HG02943 (cell line): ENCODE results near the gene TRAPPC8.
A peak's percentile ranks its signal among the peaks of the same experiment; 100 is the strongest.
"Not testable (repeated sequence)": the region's sequence is repeated elsewhere in the genome, so short reads cannot be mapped to it uniquely, and the experiment has no call there.

Source experiments
- ATAC-seq: cut with Tn5 transposase; IDR thresholded peaks from one replicate; pipeline ENCODE4 v1.9.1; 2021; ENCODE audit warnings: mild to moderate bottlenecking, low read depth, moderate library complexity; ENCODE audit not compliant: unreplicated experiment

The TRAPPC8 gene

GRCh38 chr18:31942999-31943877, at the start of gene TRAPPC8:
TSS of gene TRAPPC8 (minus strand) at chr18:31943128. CDS start at chr18:31942764, 364 bp downstream.
- ATAC-seq: peak; percentile 90

DNA sequence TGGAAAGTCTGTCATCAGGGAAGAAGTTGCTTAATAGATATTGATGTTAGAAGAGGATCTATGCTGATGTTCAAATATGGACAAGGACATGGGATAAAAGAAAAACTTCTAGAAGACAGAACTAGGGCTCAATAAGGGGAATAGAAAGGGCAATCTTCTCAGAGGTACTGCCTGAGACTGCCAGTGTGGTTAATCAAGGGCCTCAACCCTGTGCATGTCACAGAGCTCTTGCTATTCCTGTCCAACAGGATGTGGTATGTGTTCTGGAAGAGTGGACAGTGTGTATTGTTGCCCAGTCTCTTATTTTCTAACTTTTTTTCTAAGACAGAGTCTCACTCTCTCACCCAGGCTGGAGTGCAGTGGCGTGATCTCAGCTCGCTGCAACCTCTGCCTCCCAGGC, 47.9 kb upstream of the TRAPPC8 start:
- peak; percentile 98 for ATAC-seq

DNA sequence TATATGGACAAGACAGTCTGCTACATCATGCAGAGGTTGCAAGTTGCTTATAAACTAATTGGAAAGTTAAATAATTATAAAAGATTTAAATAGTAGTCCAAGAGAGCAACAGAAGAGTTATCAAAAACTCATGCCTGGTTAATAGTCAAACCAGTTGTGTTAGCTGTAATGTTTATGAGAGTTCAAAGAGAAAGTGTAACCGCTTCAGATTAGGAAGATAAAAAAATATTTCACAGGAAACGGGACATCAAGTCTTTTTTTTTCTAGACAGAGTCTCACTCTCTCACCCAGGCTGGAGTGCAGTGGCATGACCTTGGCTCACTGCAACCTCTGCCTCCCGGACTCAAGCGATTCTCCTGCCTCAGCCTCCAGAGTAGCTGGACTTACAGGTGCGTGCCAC, 41.0 kb upstream of the TRAPPC8 start:
- ATAC-seq: no peak

GRCh38 chr18:31983020-31983419, 40.1 kb upstream of the TRAPPC8 start:
- ATAC-seq: no peak

DNA sequence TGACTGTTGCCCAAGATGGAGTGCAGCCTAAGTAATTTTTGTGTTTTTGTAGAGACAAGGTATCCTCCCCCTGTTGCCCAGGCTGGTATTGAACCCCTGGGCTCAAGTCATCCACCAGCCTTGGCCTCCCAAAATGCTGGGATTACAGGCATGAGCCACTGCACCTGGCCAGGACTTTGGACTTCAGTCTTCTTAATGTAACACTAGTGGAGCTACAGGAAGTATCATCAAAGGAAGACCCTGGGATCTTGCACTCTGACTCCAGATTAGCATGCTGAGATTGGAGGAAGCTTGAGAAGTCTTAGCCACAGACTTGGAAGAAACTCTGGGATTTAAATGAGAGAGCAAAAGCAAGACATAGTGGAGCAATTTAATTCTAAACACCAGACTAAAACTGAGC, 37.9 kb upstream of the TRAPPC8 start:
- no peak for ATAC-seq

GRCh38 chr18:31979714-31980113, 36.8 kb upstream of the TRAPPC8 start:
- ATAC-seq: no peak

DNA sequence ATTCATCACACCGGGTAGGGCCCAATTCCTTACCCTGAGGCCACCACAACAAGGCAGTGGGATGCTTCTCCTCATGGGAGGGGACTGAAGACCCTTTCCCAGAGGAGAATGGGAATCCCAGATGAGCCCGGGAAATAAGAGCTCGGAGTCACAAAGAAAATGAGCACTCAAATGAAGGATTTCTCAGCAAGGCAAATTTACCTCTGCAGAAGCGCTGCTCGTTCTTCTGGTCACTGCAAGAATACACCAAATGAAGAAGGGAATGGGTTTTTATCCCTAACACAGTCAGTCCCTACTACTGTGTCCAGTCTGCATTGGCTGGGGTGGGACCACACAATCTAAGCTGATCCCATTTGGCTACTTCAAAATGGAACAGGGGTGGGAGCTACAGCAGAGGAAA, 35.7 kb upstream of the TRAPPC8 start:
- no peak for ATAC-seq

- no peak for ATAC-seq
These were observed 34.4 kb upstream of the TRAPPC8 start for GRCh38 chr18:31977270-31977872.

GRCh38 chr18:31976242-31976641, 33.3 kb upstream of the TRAPPC8 start:
- no peak for ATAC-seq

DNA sequence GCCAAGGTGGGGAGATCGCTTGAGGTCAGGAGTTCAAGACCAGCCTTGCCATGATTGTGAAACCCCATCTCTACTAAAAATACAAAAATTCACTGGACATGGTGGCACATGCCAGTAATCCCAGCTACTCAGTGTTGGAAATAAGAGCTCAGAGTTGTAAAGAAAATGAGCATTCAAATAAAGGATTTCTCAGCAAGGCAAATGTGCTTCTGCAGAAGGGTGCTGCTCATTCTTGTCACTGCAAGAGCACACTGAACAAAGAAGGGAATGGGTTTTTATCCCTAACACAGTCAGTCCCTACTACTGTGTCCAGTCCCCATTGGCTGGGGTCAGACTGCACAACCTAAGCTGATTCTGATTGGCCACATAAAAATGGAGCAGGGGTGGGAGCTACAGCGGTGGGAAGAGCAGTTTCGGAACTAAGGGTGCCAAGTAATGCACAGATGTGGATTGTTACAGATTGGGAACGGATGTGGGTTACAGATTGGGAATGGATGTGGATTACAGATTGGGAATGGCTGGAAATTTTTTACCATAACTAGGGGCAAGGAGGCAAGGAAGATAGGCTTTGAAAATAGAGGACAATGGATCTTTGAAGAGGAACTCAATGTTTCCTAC, 31.1 kb upstream of the TRAPPC8 start:
- no peak for ATAC-seq

DNA sequence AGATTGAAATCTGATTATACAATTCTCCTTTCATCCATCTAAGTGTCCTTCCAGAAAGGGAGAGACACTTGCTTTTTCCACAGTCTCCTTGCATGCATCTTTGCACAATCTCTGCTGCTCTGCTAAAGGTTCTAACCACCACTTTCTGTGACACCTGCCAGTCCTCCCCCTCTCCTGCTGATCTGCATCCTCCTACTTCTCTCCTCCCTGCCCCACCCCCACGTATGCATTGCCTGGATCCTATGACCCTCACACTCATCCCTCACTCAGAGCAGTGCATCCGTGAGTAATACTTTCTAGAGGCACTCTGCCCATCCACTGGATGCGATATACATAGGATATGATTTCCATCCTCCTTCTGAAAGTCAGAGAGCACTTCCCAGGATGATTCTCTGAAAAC, 27.7 kb upstream of the TRAPPC8 start:
- ATAC-seq: no peak

GRCh38 chr18:31965316-31965970, 22.5 kb upstream of the TRAPPC8 start:
- ATAC-seq: no peak

GRCh38 chr18:31957728-31958127, 14.8 kb upstream of the TRAPPC8 start:
- no peak for ATAC-seq

GRCh38 chr18:31954349-31954748, 11.4 kb upstream of the TRAPPC8 start:
- no peak for ATAC-seq

DNA sequence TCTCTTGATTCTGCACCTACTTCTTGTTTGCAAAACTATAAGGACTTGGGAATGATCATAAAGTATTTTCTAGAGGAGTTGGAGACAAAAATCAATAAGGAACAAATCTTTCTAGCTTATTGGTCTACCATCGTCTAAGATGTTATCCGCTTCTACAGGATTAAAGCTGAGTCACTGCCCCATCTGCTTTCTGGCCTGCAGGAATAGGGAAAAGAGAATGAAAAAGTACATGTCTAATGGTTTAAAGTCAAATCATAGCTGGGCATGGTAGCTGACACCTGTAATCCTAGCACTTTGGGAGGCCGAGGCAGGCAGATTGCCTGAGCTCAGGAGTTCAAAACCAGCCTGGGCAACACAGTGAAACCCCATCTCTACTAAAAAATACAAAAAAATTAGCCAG, 10.8 kb upstream of the TRAPPC8 start:
- ATAC-seq: not testable (repeated sequence)

DNA sequence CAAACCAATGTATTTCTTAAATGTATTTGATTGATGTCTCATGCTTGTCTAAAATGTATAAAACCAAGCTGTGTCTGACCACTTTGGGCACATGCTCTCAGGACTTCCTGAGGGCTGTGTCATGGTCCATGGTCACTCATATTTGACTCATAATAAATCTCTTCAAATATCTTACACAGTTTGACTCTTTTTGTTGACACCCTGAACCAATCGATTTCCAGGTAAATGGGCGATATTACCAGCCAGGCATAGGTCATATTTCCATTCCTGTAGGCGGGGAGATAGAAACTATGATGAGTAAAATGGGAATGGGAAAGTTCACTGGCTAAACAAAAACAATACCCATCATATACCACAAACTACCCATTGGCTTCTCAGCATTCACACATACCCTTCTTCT, 9.3 kb upstream of the TRAPPC8 start:
- no peak for ATAC-seq

- ATAC-seq: no peak
These were observed 7.7 kb upstream of the TRAPPC8 start for GRCh38 chr18:31950583-31950982.

DNA sequence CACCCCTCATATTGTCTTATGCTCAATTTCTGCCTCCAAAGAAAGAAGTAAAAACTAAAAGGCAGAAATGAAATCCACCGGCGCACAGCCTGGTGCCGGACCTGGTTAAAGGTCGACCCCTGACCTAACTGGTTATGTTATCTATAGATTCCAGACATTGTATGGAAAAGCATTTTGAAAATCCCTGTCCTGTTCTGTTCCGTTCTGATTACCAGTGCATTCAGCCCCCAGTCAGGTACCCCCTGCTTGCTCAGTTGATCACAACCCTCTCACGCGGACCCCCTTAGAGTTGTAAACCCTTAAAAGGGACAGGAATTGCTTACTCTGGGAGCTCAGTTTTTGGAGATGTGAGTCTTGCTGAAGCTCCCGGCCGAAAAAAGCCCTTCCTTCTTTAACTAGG, 5.4 kb upstream of the TRAPPC8 start:
- not testable (repeated sequence) for ATAC-seq

GRCh38 chr18:31946305-31947046, 3.5 kb upstream of the TRAPPC8 start:
- no peak for ATAC-seq
